NCI-H82 (cell line): ENCODE results near the gene SYT7.
A peak's percentile ranks its signal among the peaks of the same experiment; 100 is the strongest.
"Not testable (repeated sequence)": the region's sequence is repeated elsewhere in the genome, so short reads cannot be mapped to it uniquely, and the experiment has no call there.

Experiments
- DNase-seq: peaks from one replicate; lab custom pipeline; 2025; lab: John Stamatoyannopoulos, UW

SYT7 gene

DNA sequence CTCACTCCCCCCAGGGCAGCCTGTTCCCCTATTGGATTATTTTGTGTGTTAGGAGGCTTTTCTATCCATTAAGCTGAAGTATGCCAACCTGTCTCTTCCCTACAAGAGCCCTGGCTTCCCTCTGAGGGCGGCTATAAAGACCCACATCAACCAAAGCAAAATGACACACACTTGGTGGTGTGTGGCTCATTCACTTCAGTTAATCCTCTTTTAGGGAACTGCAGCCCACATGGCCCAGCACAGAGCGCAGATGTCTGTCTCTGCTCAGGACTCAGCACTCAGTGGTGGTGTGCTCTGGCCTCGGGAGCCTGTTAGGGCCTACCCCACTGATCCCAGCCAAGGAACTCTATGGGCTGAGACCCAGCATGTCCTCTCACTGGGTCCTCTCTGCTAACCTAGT is 104.5 kb downstream of the SYT7 start:
- DNase-seq: peak; percentile 77

GRCh38 chr11:61475433-61475832 is 105.4 kb downstream of the SYT7 start:
- no peak for DNase-seq

DNA sequence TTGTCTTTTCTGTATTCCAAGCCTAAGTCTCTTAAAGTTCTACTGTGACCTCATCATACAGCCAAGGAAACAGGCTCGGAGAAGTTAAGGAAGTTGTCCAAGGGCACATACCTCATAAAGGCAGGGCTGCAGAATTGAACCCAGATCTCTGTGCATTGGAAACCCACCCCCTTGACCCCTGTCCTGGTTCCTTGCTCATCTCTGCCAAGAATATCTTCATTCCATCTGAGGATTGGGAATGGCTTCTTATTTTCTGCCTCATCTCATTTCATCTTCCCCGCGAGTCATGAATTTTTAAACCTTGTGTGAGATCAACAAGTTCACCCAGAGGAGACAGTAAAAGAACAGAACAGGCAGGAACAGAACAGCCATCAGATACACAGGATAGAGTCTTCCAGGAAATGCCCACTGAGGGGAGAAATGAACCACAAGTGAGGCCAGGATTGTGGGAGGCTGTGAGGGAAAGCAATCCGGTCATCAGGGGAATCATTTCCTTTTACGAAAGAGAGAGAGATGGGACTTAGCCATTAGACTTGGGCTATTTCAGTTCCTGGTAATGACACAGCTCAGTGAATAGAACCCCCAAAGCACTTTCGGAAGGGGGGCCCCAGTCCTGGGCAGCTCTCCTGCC is 106.7 kb downstream of the SYT7 start:
- no peak for DNase-seq

- no peak for DNase-seq
Measured at GRCh38 chr11:61473370-61474012, 107.4 kb downstream of the SYT7 start.

DNA sequence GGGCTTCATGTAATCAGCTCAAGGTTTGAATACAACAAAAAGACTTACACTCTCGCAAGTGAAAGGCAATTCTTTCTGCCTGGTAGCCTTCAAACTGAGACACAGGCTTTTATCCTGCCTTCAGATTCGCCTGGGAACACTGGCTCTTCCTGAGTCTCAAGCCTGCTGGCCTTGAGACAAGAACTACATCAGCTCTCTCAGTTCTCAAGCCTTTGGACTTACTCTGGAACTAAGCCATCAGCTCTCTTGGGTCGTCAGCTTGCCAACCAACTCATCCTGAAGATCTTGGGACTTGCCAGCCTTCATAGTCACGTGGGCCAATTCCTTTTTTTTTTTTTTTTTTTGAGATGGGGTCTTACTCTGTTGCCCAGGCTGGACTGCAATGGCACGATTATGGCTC is 108.0 kb downstream of the SYT7 start:
- DNase-seq: no peak

- DNase-seq: no peak
Measured at GRCh38 chr11:61472282-61472681, 108.6 kb downstream of the SYT7 start.

DNA sequence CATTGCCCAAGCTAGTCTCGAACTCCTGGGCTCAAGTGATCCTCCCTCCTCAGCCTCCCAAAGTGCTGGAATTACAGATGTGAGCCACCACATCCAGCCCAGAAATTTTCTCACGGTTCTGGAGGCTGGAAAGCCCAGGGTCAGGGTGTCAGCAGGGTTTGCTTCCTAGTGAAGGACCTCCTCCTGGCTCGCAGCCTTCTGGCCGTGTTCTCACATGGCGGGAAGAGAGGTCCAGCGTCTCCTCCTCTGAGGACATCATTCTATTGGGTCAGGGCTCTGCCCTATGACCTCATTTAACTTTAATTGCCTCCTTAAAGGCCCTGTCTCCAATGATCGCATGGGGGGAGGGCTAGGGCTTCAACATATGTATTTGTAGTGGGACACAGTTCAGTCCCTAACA is 112.9 kb downstream of the SYT7 start:
- no peak for DNase-seq

- not testable (repeated sequence) for DNase-seq
Measured at GRCh38 chr11:61467602-61468001, 113.3 kb downstream of the SYT7 start.
